NCI-H128 (cell line): ENCODE measurements around the gene SCN4A.
"Not testable (repeated sequence)": the region's sequence is repeated elsewhere in the genome, so short reads cannot be mapped to it uniquely, and the experiment has no call there.

Experiments
- DNase-seq: peaks from one replicate; lab custom pipeline; 2025; ENCODE audit not compliant: unreplicated experiment; lab: John Stamatoyannopoulos, UW

The SCN4A gene

GRCh38 chr17:63972796-63973195, at the start of gene SCN4A:
SCN4A (minus strand) TSS chr17:63972918; CDS start chr17:63972841, 77 bp downstream.
- no peak for DNase-seq

- no peak for DNase-seq
Measured at GRCh38 chr17:64020056-64020766, 47.5 kb upstream of the SCN4A start, which contains the start of gene ICAM2. ICAM2 (minus strand) TSS chr17:64020633; CDS start chr17:64006691, 13,942 bp downstream.

GRCh38 chr17:64019551-64019961, 46.8 kb upstream of the SCN4A start:
- not testable (repeated sequence) for DNase-seq

GRCh38 chr17:64017381-64017980, 44.8 kb upstream of the SCN4A start:
- DNase-seq: no peak

- no peak for DNase-seq
Measured at GRCh38 chr17:64016974-64017373, 44.3 kb upstream of the SCN4A start.

- no peak for DNase-seq
Measured at GRCh38 chr17:64016231-64016784, 43.6 kb upstream of the SCN4A start.

- DNase-seq: no peak
Measured at GRCh38 chr17:64015447-64015846, 42.7 kb upstream of the SCN4A start.

- DNase-seq: no peak
Measured at GRCh38 chr17:64009571-64010402, 37.1 kb upstream of the SCN4A start.

- DNase-seq: no peak
Measured at GRCh38 chr17:64008830-64009229, 36.1 kb upstream of the SCN4A start.

- DNase-seq: no peak
Measured at GRCh38 chr17:64008346-64008745, 35.6 kb upstream of the SCN4A start.

- no peak for DNase-seq
Measured at GRCh38 chr17:64007838-64008282, 35.1 kb upstream of the SCN4A start.

GRCh38 chr17:64007089-64007837, 34.5 kb upstream of the SCN4A start:
- DNase-seq: not testable (repeated sequence)

GRCh38 chr17:64006361-64007088, 33.8 kb upstream of the SCN4A start:
- DNase-seq: no peak

GRCh38 chr17:64005734-64006167, 33.0 kb upstream of the SCN4A start:
- DNase-seq: no peak

- no peak for DNase-seq
Measured at GRCh38 chr17:64004903-64005733, 32.4 kb upstream of the SCN4A start.

GRCh38 chr17:64004218-64004770, 31.6 kb upstream of the SCN4A start:
- DNase-seq: no peak

GRCh38 chr17:64003526-64004121, 30.9 kb upstream of the SCN4A start:
- no peak for DNase-seq
